ENCODE results near the gene GALC. TPM values are rescaled to one million over a fixed set of nuclear protein-coding genes. Genes with fewer than 3 reads are reported as not detected.

GALC gene
- total and polyA plus RNA-seq, 10 donors: 3.8 to 61.7 (median 35.9) TPM

GRCh38 chr14:87894920-87895319 lies 98.1 kb downstream of the GALC start:
- no peak overlapping the region for H3K4me3 ChIP-seq
- intact Hi-C loops (cut with DNase I; ENCODE audit: low total_unique reads): loop anchor here (5.0 kb wide), 1 partner anchor 153 kb away; no protein-coding TSS in a partner anchor
- H3K27ac ChIP-seq: no peak overlapping the region
- no peaks in the 10 kb centered on the region for H3K36me3 ChIP-seq
- no peaks in the 10 kb centered on the region for H3K9me3 ChIP-seq
- 61 to 75% (median 67%) methylated on average over 6 of the region's 6 CpGs for WGBS, 5 donors
- H3K27me3 ChIP-seq (replicated peaks in 1 of 7): peaks cover 0 to 25% (median 3%) of the 10 kb centered on the region in 7 donors
- DNase-seq: no peak
- no peak for TF ChIP-seq CTCF (IDR thresholded peaks at IDR 0.05 in 8 of 11, conservative IDR thresholded peaks at IDR 0.05 in 3 of 11)
- TF ChIP-seq POLR2AphosphoS5 (IDR thresholded peaks at IDR 0.05): no peak
- no peak for TF ChIP-seq POLR2A (IDR thresholded peaks at IDR 0.05)
- H3K4me1 ChIP-seq: no peaks in the 10 kb centered on the region

- peaks cover 0 to 11% (median 3%) of the 10 kb centered on the region in 7 donors for H3K27me3 ChIP-seq (replicated peaks in 1 of 7)
- DNase-seq: no peak
- no peak overlapping the region for H3K27ac ChIP-seq
- H3K4me1 ChIP-seq: no peaks in the 10 kb centered on the region
- TF ChIP-seq POLR2AphosphoS5 (IDR thresholded peaks at IDR 0.05): no peak
- TF ChIP-seq CTCF (IDR thresholded peaks at IDR 0.05 in 8 of 11, conservative IDR thresholded peaks at IDR 0.05 in 3 of 11): no peak
- no peak for TF ChIP-seq POLR2A (IDR thresholded peaks at IDR 0.05)
- H3K9me3 ChIP-seq: no peaks in the 10 kb centered on the region
- intact Hi-C loops (cut with DNase I; ENCODE audit: low total_unique reads): no loop called here
- whole genome bisulfite sequencing, 5 donors: 66 to 90% (median 71%) methylated on average over 2 of the region's 2 CpGs
- no peak overlapping the region for H3K4me3 ChIP-seq
- H3K36me3 ChIP-seq: no peaks in the 10 kb centered on the region
Measured at GRCh38 chr14:87892763-87893162, 100.2 kb downstream of the GALC start.

- Histone ChIP-seq H3K9me3 (no peaks in the 10 kb centered on the region), H3K4me3 (no peak overlapping the region), H3K4me1 (no peaks in the 10 kb centered on the region), H3K27me3 (replicated peaks in 1 of 7) (no peaks in the 10 kb centered on the region), H3K27ac (no peak overlapping the region), H3K36me3 (no peaks in the 10 kb centered on the region)
- DNase-seq: no peak
- 67 to 74% (median 69%) methylated on average over 20 of the region's 20 CpGs for WGBS, 5 donors
- intact Hi-C loops (cut with DNase I; ENCODE audit: low total_unique reads): no loop called here
- TF ChIP-seq CTCF (IDR thresholded peaks at IDR 0.05 in 8 of 11, conservative IDR thresholded peaks at IDR 0.05 in 3 of 11): peak in 4 of 11 experiments; percentile 12 to 33 (median 28)
- no peak for TF ChIP-seq POLR2AphosphoS5 (IDR thresholded peaks at IDR 0.05)
Measured at GRCh38 chr14:87888136-87888999, 104.6 kb downstream of the GALC start.

GRCh38 chr14:87883750-87884149 lies 109.2 kb downstream of the GALC start:
- no peak overlapping the region for H3K4me3 ChIP-seq
- no peaks in the 10 kb centered on the region for H3K4me1 ChIP-seq
- H3K27ac ChIP-seq: no peak overlapping the region
- no peaks in the 10 kb centered on the region for H3K27me3 ChIP-seq (replicated peaks in 1 of 7)
- TF ChIP-seq CTCF (IDR thresholded peaks at IDR 0.05 in 8 of 11, conservative IDR thresholded peaks at IDR 0.05 in 3 of 11): no peak
- no peak for TF ChIP-seq POLR2A (IDR thresholded peaks at IDR 0.05)
- TF ChIP-seq POLR2AphosphoS5 (IDR thresholded peaks at IDR 0.05): no peak
- no peaks in the 10 kb centered on the region for H3K9me3 ChIP-seq
- 88 to 100% (median 92%) methylated on average over 1 of the region's 1 CpG for WGBS, 5 donors
- H3K36me3 ChIP-seq: no peaks in the 10 kb centered on the region
- DNase-seq: no peak
- intact Hi-C loops (cut with DNase I; ENCODE audit: low total_unique reads): no loop called here
